HepG2 (cell line): ENCODE results near the gene OR8B3. TPM values are rescaled to one million over a fixed set of nuclear protein-coding genes. Genes with fewer than 3 reads are reported as not detected.

Experiments used
- ATAC-seq: fragments of 200-7000 bp; cut with Tn5 transposase; 3 replicates; pipeline ENCODE4 v1.9.1; 2020; ENCODE audit warnings: mild to moderate bottlenecking, moderate library complexity
- BruUV-seq: library from RNA; stranded (reverse); fragments of 400-500 nt; replicated peaks from 2 replicates; lab custom pipeline; 2021; lab: Mats Ljungman, UMichigan
- CTCF ChIA-PET: fragments of 300-600 bp; formaldehyde crosslinking; extraction: SDS; loops from one replicate; lab custom pipeline; 2021; ENCODE audit warnings: low total read pairs, inconsistent platforms, low intra/inter-chr PET ratio; lab: Yijun Ruan, JAX
- POLR2A ChIA-PET: fragments of 350-600 bp; sonication (Branson Sonifier 250); formaldehyde crosslinking; loops from one replicate; lab custom pipeline; 2020; ENCODE audit warnings: antibody characterized with exemption, inconsistent platforms; lab: Yijun Ruan, JAX
- DNase-seq: peaks from one replicate; pipeline ENCODE4 v3.0.0-alpha.2; 2015; ENCODE audit warnings: low spot score
- FAIRE-seq: peaks from 3 replicates; lab custom pipeline; 2011; peaks lifted over from hg19 to GRCh38; lab: Jason Lieb, UNC
- H2AFZ ChIP-seq: one replicate; pipeline ENCODE4 v1.6.1; 2011; ENCODE audit warnings: low read length, inconsistent platforms
- H3K27ac ChIP-seq: fragments of 300-600 bp; 3 replicates; pipeline ENCODE4 v1.8.0; 2011; ENCODE audit warnings: mixed run types, mild to moderate bottlenecking, mixed read lengths, low read length, inconsistent platforms; ENCODE audit not compliant: insufficient read depth; ENCODE audit errors: extremely low read length
- H3K27me3 ChIP-seq, 2 experiments: fragments of 200-600 bp in 1 of 2; 2 replicates in 1 of 2; 3 replicates in 1 of 2; pipeline versions ENCODE4 v1.6.0 to v1.8.0; 2011; ENCODE audit warnings: low read length in 2 of 2, mild to moderate bottlenecking in 2 of 2, moderate library complexity in 2 of 2, inconsistent platforms in 1 of 2; ENCODE audit not compliant: insufficient read depth in 2 of 2, control insufficient read depth in 1 of 2
- H3K36me3 ChIP-seq, 2 experiments: fragments of 200-600 bp in 1 of 2; replicated peaks in 1 of 2; 2 replicates in 1 of 2; 3 replicates in 1 of 2; pipeline versions ENCODE4 v1.5.1 to v1.8.0; 2011; ENCODE audit warnings: low read length in 2 of 2, inconsistent platforms in 1 of 2; ENCODE audit not compliant: insufficient read depth in 2 of 2, control insufficient read depth in 1 of 2
- H3K4me1 ChIP-seq: 2 replicates; pipeline ENCODE4 v1.5.1; 2012; ENCODE audit warnings: low read length, inconsistent platforms; ENCODE audit not compliant: insufficient read depth
- H3K4me2 ChIP-seq: 2 replicates; pipeline ENCODE4 v1.6.0; 2011; ENCODE audit warnings: low read depth, low read length, inconsistent platforms
- H3K4me3 ChIP-seq, 3 experiments: fragments of 200-600 bp in 1 of 3; sonication (generic), shearing (Covaris generic) in 1 of 3; replicated peaks in 1 of 3; 2 replicates each; pipeline ENCODE4 v1.5.1; 2011 to 2016; ENCODE audit warnings: low read length in 3 of 3, inconsistent platforms in 2 of 3, low read depth in 2 of 3, mild to moderate bottlenecking in 2 of 3, control low read depth in 1 of 3, mixed read lengths in 1 of 3; ENCODE audit not compliant: insufficient read depth in 1 of 3
- H3K79me2 ChIP-seq: one replicate; pipeline ENCODE4 v1.6.1; 2011; ENCODE audit warnings: low read length, inconsistent platforms; ENCODE audit not compliant: insufficient read depth
- H3K9ac ChIP-seq: 2 replicates; pipeline ENCODE4 v1.6.0; 2011; ENCODE audit warnings: mild to moderate bottlenecking, low read depth, low read length, inconsistent platforms; ENCODE audit not compliant: insufficient read depth
- H3K9me3 ChIP-seq: 2 replicates; pipeline ENCODE4 v1.5.1; 2012; ENCODE audit warnings: mild to moderate bottlenecking, low read length
- H4K20me1 ChIP-seq: 2 replicates; pipeline ENCODE4 v1.6.0; 2011; ENCODE audit warnings: inconsistent platforms, mild to moderate bottlenecking, low read length, moderate library complexity; ENCODE audit not compliant: insufficient read depth
- CTCF ChIP-seq: sonication (generic); formaldehyde crosslinking; IDR thresholded peaks from 2 replicates; pipeline ENCODE4 v1.5.0; 2020; ENCODE audit warnings: mild to moderate bottlenecking, missing genetic modification reagents, moderate library complexity
- HBP1 ChIP-seq: IDR thresholded peaks from 2 replicates; pipeline ENCODE4 v1.6.1; 2016; ENCODE audit warnings: low read depth, control low read depth
- HCFC1 ChIP-seq: fragments of 150-350 bp; IDR thresholded peaks from 2 replicates; pipeline ENCODE4 v1.6.1; 2014; ENCODE audit warnings: low read depth, low read length
- HIVEP1 ChIP-seq: sonication (generic); formaldehyde crosslinking; IDR thresholded peaks from 2 replicates; pipeline ENCODE4 v1.4.0; 2020; ENCODE audit warnings: mild to moderate bottlenecking, missing genetic modification reagents
- JDP2 ChIP-seq: sonication (generic); formaldehyde crosslinking; IDR thresholded peaks from 2 replicates; pipeline ENCODE4 v1.8.1; 2022; ENCODE audit warnings: missing genetic modification reagents, borderline replicate concordance
- JUND ChIP-seq: sonication (generic); formaldehyde crosslinking; IDR thresholded peaks from 2 replicates; pipeline ENCODE4 v1.8.0; 2022; ENCODE audit warnings: mild to moderate bottlenecking, missing genetic modification reagents
- LRRFIP1 ChIP-seq: sonication (generic); formaldehyde crosslinking; conservative IDR thresholded peaks from 2 replicates; pipeline ENCODE4 v1.4.0; 2020; ENCODE audit warnings: missing genetic modification reagents
- MAFK ChIP-seq, 2 experiments: IDR thresholded peaks in 1 of 2; conservative IDR thresholded peaks in 1 of 2; 2 replicates each; pipeline ENCODE4 v1.6.1; 2011; ENCODE audit warnings: improper control_type of control experiment in 2 of 2, low read length in 2 of 2
- MZF1 ChIP-seq: sonication (generic); formaldehyde crosslinking; IDR thresholded peaks from 2 replicates; pipeline ENCODE4 v1.8.1; 2023; ENCODE audit warnings: mild to moderate bottlenecking, missing genetic modification reagents, borderline replicate concordance
- NR2F6 ChIP-seq, 2 experiments: IDR thresholded peaks; 2 replicates each; pipeline ENCODE4 v1.6.1; 2016; ENCODE audit warnings: antibody characterized with exemption in 1 of 2, mild to moderate bottlenecking in 1 of 2
- POLR2AphosphoS5 ChIP-seq: IDR thresholded peaks from 2 replicates; pipeline ENCODE4 v1.6.1; 2012; ENCODE audit warnings: low read depth, low read length
- SMAD9 ChIP-seq: sonication (generic); formaldehyde crosslinking; IDR thresholded peaks from 2 replicates; pipeline ENCODE4 v1.5.1; 2020; ENCODE audit warnings: mild to moderate bottlenecking, missing genetic modification reagents
- ZBTB3 ChIP-seq: sonication (generic); formaldehyde crosslinking; IDR thresholded peaks from 2 replicates; pipeline ENCODE4 v1.4.0; 2020; ENCODE audit warnings: low read depth, mild to moderate bottlenecking, moderate library complexity, missing genetic modification reagents, borderline replicate concordance
- ZNF414 ChIP-seq: sonication (generic); formaldehyde crosslinking; IDR thresholded peaks from 2 replicates; pipeline ENCODE4 v1.5.0; 2020; ENCODE audit warnings: missing genetic modification reagents
- ZNF543 ChIP-seq: sonication (generic); formaldehyde crosslinking; IDR thresholded peaks from 2 replicates; pipeline ENCODE4 v1.4.0; 2020; ENCODE audit warnings: mild to moderate bottlenecking, missing genetic modification reagents
- ZNF629 ChIP-seq: sonication (generic); formaldehyde crosslinking; conservative IDR thresholded peaks from 2 replicates; pipeline ENCODE4 v1.5.0; 2020; ENCODE audit warnings: missing genetic modification reagents
- WGBS: methylation state at CpG from one replicate; pipeline ENCODE4 v1.1.6; 2017; ENCODE audit warnings: low lambda C conversion rate; 5-methylcytosine and 5-hydroxymethylcytosine counted together
- in situ Hi-C: cut with HindIII; loops from 2 replicates; pipeline ENCODE4 v1.10.0; 2017; ENCODE audit warnings: low pct_unique_long_range_greater_than_20kb; ENCODE audit not compliant: extremely low pct_ligation_motif_present
- intact Hi-C: fragments of 100-400 bp; cut with micrococcal nuclease; formaldehyde crosslinking; loops from one replicate; pipeline ENCODE4 v1.10.0; 2022; ENCODE audit not compliant: unreplicated experiment
- polyA plus RNA-seq, 8 experiments: library from polyadenylated mRNA; depleted of rRNA in 3 of 8; stranded (reverse) in 7 of 8; unstranded in 1 of 8; fragments of >200 nt; fragmentation: Illumina TruSeq in 4 of 8; extraction: Trizol in 4 of 8; gene quantifications; 2 replicates each; pipeline versions ENCODE4 v1.2.1 to v1.2.3, GENCODE V29; 2011 to 2016; ENCODE audit warnings: low read depth in 4 of 8, missing spikeins in 1 of 8, mixed read lengths in 1 of 8; ENCODE audit not compliant: insufficient read depth in 1 of 8
- total RNA-seq, 5 experiments: library from RNA; depleted of rRNA; stranded (reverse); fragments of >200 nt; fragmentation: Illumina TruSeq; extraction: Trizol; gene quantifications; 2 replicates each; pipeline ENCODE4 v1.2.3, GENCODE V29; 2016; ENCODE audit warnings: low read depth in 1 of 5

OR8B3 gene
- total and polyA plus RNA-seq, 2 of the 13 experiments (the other 11 are each of a cell fraction or from before 2014, with no cell fraction given), result not detected

GRCh38 chr11:124415356-124415923 is 16.6 kb upstream of the OR8B3 start (continued):
- no peak for TF ChIP-seq JDP2 (CRISPR knock-in tag)
- peak; percentile 43; the same call in 1 of the 2 replicates for TF ChIP-seq CTCF (CRISPR knock-in tag)
- TF ChIP-seq JUND, result no peak
- TF ChIP-seq NR2F6 (IDR thresholded peaks at IDR 0.05), result no peak
- no peak for TF ChIP-seq NR2F6 (CRISPR knock-in tag; IDR thresholded peaks at IDR 0.05)
- TF ChIP-seq ZBTB3 (CRISPR knock-in tag), result no peak

- intact Hi-C loops (no loop called here), in situ Hi-C loops (loop anchor here (10.0 kb wide), 1 partner anchor 455 kb away; the partner anchor contains the start of gene ROBO3)
- Histone ChIP-seq H3K4me3 (no peak overlapping the region), H3K9ac (no peak overlapping the region), H3K4me2 (no peak overlapping the region), H3K4me1 (no peaks in the 10 kb centered on the region), H3K27ac (no peak overlapping the region), H3K9me3 (no peaks in the 10 kb centered on the region), H4K20me1 (no peaks in the 10 kb centered on the region), H3K27me3 (no peaks in the 10 kb centered on the region), H3K79me2 (no peaks in the 10 kb centered on the region), H2AFZ (no peak overlapping the region), H3K36me3 (no peaks in the 10 kb centered on the region)
- 13% methylated on average over 7 of the region's 7 CpGs for WGBS
- ChIA-PET POLR2A (no interaction called here), CTCF (no interaction called here)
- BruUV-seq, result no TSS peak
- FAIRE-seq, result no peak
- no peak for DNase-seq
- no peak for ATAC-seq
- TF ChIP-seq HCFC1, result no peak
- TF ChIP-seq ZNF543, result no peak
- no peak for TF ChIP-seq MZF1 (CRISPR knock-in tag)
- TF ChIP-seq ZNF629, result no peak
- no peak for TF ChIP-seq SMAD9
- TF ChIP-seq POLR2AphosphoS5, result no peak
- TF ChIP-seq MAFK (conservative IDR thresholded peaks at IDR 0.05 in 1 of 2, IDR thresholded peaks at IDR 0.05 in 1 of 2; ENCODE audit: low read length in 2 of 2), result no peak
- no peak for TF ChIP-seq HIVEP1 (CRISPR knock-in tag)
- TF ChIP-seq ZNF414, result no peak
- TF ChIP-seq HBP1 (CRISPR knock-in tag), result no peak
- TF ChIP-seq LRRFIP1, result no peak
Observed at GRCh38 chr11:124409906-124410305, 11.1 kb upstream of the OR8B3 start.
